Measurements from ENCODE around the gene INAFM2.

- TF ChIP-seq CTCF (IDR thresholded peaks at IDR 0.05 in 2 of 3, conservative IDR thresholded peaks at IDR 0.05 in 1 of 3; ENCODE audit: control insufficient read depth in 2 of 3, extremely low read depth in 1 of 3, insufficient read depth in 1 of 3, low read depth in 3 of 3, low read length in 3 of 3) (no peak), YY1 (IDR thresholded peaks at IDR 0.05; ENCODE audit: low read depth, low read length) (no peak), POLR2A (IDR thresholded peaks at IDR 0.05; ENCODE audit: low read depth, low read length) (no peak), BHLHE40 (IDR thresholded peaks at IDR 0.05; ENCODE audit: borderline replicate concordance in 1 of 2, low read depth in 2 of 2, low read length in 1 of 2) (no peak), SMAD5 (IDR thresholded peaks at IDR 0.05; ENCODE audit: low read depth) (no peak), RAD21 (IDR thresholded peaks at IDR 0.05; ENCODE audit: insufficient read depth, low read depth, low read length) (no peak), SMARCA5 (IDR thresholded peaks at IDR 0.05) (no peak)
Observed at GRCh38 chr15:40285151-40285550, 38.3 kb upstream of the INAFM2 start.
